Stimulated activated naive CD8-positive, alpha-beta T cell treated with anti-CD3 and anti-CD28 coated beads, Interleukin-15, Interleukin-2, amounts not matched to agents 100 U/mL and 50 U/mL, for 24 hours (primary cell): ENCODE results near the gene CUL7.

Experiments
- ATAC-seq: fragments of 150-1000 bp; cut with Tn5 transposase; one replicate; pipeline ENCODE4 v1.10.0; 2021
- DNase-seq: peaks from one replicate; pipeline ENCODE4 v3.0.0; 2021

CUL7 gene

GRCh38 chr6:43076464-43077332 is 23.0 kb upstream of the CUL7 start:
- DNase-seq (peak; percentile 15), ATAC-seq (peak; percentile 1)

GRCh38 chr6:43075670-43076463 is 22.2 kb upstream of the CUL7 start, which contains the start of gene PTK7:
Gene PTK7 (plus strand): TSS chr6:43076314. CDS start chr6:43076489, 175 bp downstream.
- DNase-seq (peak; percentile 44), ATAC-seq (peak; percentile 45)

- DNase-seq, result no peak
- no peak for ATAC-seq
Observed at GRCh38 chr6:43074847-43075669, 21.4 kb upstream of the CUL7 start.

- DNase-seq (peak; percentile 14), ATAC-seq (no peak)
Observed at GRCh38 chr6:43070028-43070632, 16.5 kb upstream of the CUL7 start.

- DNase-seq, result no peak
- ATAC-seq, result no peak
Observed at GRCh38 chr6:43062818-43063217, 9.2 kb upstream of the CUL7 start.

- DNase-seq (no peak), ATAC-seq (no peak)
Observed at GRCh38 chr6:43061861-43062260, 8.2 kb upstream of the CUL7 start.

GRCh38 chr6:43060755-43061633 is 7.3 kb upstream of the CUL7 start:
- DNase-seq (no peak), ATAC-seq (no peak)

- DNase-seq, result no peak
- no peak for ATAC-seq
Observed at GRCh38 chr6:43060034-43060754, 6.5 kb upstream of the CUL7 start.

GRCh38 chr6:43059168-43060033 is 5.8 kb upstream of the CUL7 start, which contains the start of the genes KLC4 and MRPL2:
Gene KLC4 (plus strand): TSS chr6:43059631. CDS start chr6:43061336, 1,705 bp downstream.
Gene MRPL2 (minus strand): TSS chr6:43059434. CDS start chr6:43059381, 53 bp downstream.
- ATAC-seq (peak; percentile 96), DNase-seq (peak; percentile 95)

GRCh38 chr6:43058531-43058930 is 4.9 kb upstream of the CUL7 start:
- ATAC-seq (no peak), DNase-seq (no peak)

GRCh38 chr6:43055966-43056365 is 2.3 kb upstream of the CUL7 start:
- ATAC-seq, result no peak
- no peak for DNase-seq

- ATAC-seq (no peak), DNase-seq (no peak)
Observed at GRCh38 chr6:43054206-43054943, 724 bp upstream of the CUL7 start.

- DNase-seq, result peak; percentile 14
- peak; percentile 34 for ATAC-seq
Observed at GRCh38 chr6:43052842-43053544, 658 bp downstream of the CUL7 start.

- no peak for ATAC-seq
- no peak for DNase-seq
Observed at GRCh38 chr6:43052225-43052841, 1.3 kb downstream of the CUL7 start.

GRCh38 chr6:43050981-43051380 is 2.7 kb downstream of the CUL7 start:
- no peak for DNase-seq
- ATAC-seq, result no peak

- DNase-seq (no peak), ATAC-seq (no peak)
Observed at GRCh38 chr6:43047998-43048397, 5.7 kb downstream of the CUL7 start.

GRCh38 chr6:43045371-43045930 is 8.2 kb downstream of the CUL7 start:
- DNase-seq (no peak), ATAC-seq (no peak)
